Measurements from ENCODE around the gene WDR5.

The WDR5 gene

GRCh38 chr9:134203224-134203623, 67.3 kb downstream of the WDR5 start:
- H3K27me3 ChIP-seq (ENCODE audit: low read depth): no peaks in the 10 kb centered on the region
- no peak overlapping the region for H3K4me3 ChIP-seq
- in situ Hi-C loops (cut with MboI; ENCODE audit: low sequenced_read_pairs): no loop called here
- H3K9me3 ChIP-seq: no peaks in the 10 kb centered on the region
- no peak for DNase-seq (ENCODE audit: low spot score in 2 of 2)
- no peaks in the 10 kb centered on the region for H3K4me1 ChIP-seq
- H3K36me3 ChIP-seq (replicated peaks): no peaks in the 10 kb centered on the region

GRCh38 chr9:134204041-134204440, 68.2 kb downstream of the WDR5 start:
- Histone ChIP-seq H3K9me3 (no peaks in the 10 kb centered on the region), H3K27me3 (ENCODE audit: low read depth) (no peaks in the 10 kb centered on the region), H3K4me3 (no peak overlapping the region), H3K4me1 (no peaks in the 10 kb centered on the region), H3K36me3 (replicated peaks) (no peaks in the 10 kb centered on the region)
- no peak for DNase-seq (ENCODE audit: low spot score in 2 of 2)
- in situ Hi-C loops (cut with MboI; ENCODE audit: low sequenced_read_pairs): no loop called here

GRCh38 chr9:134204991-134205578, 69.2 kb downstream of the WDR5 start:
- no peak for DNase-seq (ENCODE audit: low spot score in 2 of 2)
- Histone ChIP-seq H3K4me1 (no peaks in the 10 kb centered on the region), H3K27me3 (ENCODE audit: low read depth) (no peaks in the 10 kb centered on the region), H3K36me3 (replicated peaks) (no peaks in the 10 kb centered on the region), H3K9me3 (no peaks in the 10 kb centered on the region), H3K4me3 (no peak overlapping the region)
- in situ Hi-C loops (cut with MboI; ENCODE audit: low sequenced_read_pairs): no loop called here

GRCh38 chr9:134205672-134206310, 69.9 kb downstream of the WDR5 start:
- in situ Hi-C loops (cut with MboI; ENCODE audit: low sequenced_read_pairs): no loop called here
- H3K4me1 ChIP-seq: no peaks in the 10 kb centered on the region
- no peak for DNase-seq (ENCODE audit: low spot score in 2 of 2)
- H3K4me3 ChIP-seq: no peak overlapping the region
- no peaks in the 10 kb centered on the region for H3K36me3 ChIP-seq (replicated peaks)
- H3K9me3 ChIP-seq: no peaks in the 10 kb centered on the region
- H3K27me3 ChIP-seq (ENCODE audit: low read depth): no peaks in the 10 kb centered on the region

- no peaks in the 10 kb centered on the region for H3K9me3 ChIP-seq
- in situ Hi-C loops (cut with MboI; ENCODE audit: low sequenced_read_pairs): no loop called here
- H3K36me3 ChIP-seq (replicated peaks): no peaks in the 10 kb centered on the region
- no peaks in the 10 kb centered on the region for H3K27me3 ChIP-seq (ENCODE audit: low read depth)
- H3K4me3 ChIP-seq: no peak overlapping the region
- DNase-seq (ENCODE audit: low spot score in 2 of 2): no peak
- no peaks in the 10 kb centered on the region for H3K4me1 ChIP-seq
Observed at GRCh38 chr9:134206311-134207300, 70.7 kb downstream of the WDR5 start.

GRCh38 chr9:134208310-134208841, 72.5 kb downstream of the WDR5 start:
- no peak for DNase-seq (ENCODE audit: low spot score in 2 of 2)
- no peak overlapping the region for H3K4me3 ChIP-seq
- H3K4me1 ChIP-seq: no peaks in the 10 kb centered on the region
- H3K9me3 ChIP-seq: no peaks in the 10 kb centered on the region; the same call in 1 of the 2 replicates
- in situ Hi-C loops (cut with MboI; ENCODE audit: low sequenced_read_pairs): no loop called here
- H3K27me3 ChIP-seq (ENCODE audit: low read depth): no peaks in the 10 kb centered on the region
- H3K36me3 ChIP-seq (replicated peaks): no peaks in the 10 kb centered on the region

- no peaks in the 10 kb centered on the region for H3K36me3 ChIP-seq (replicated peaks)
- no peaks in the 10 kb centered on the region for H3K4me1 ChIP-seq
- no peak for DNase-seq (ENCODE audit: low spot score in 2 of 2)
- no peaks in the 10 kb centered on the region; the same call in 1 of the 2 replicates for H3K9me3 ChIP-seq
- in situ Hi-C loops (cut with MboI; ENCODE audit: low sequenced_read_pairs): no loop called here
- no peak overlapping the region for H3K4me3 ChIP-seq
- no peaks in the 10 kb centered on the region for H3K27me3 ChIP-seq (ENCODE audit: low read depth)
Observed at GRCh38 chr9:134208981-134209725, 73.3 kb downstream of the WDR5 start.

All from HAP-1 (cell line).